Stimulated activated CD4-positive, alpha-beta T cell treated with anti-CD3 and anti-CD28 coated beads, Interleukin-4, amount 100 ng/mL, for 24 hours (primary cell): ENCODE measurements around the gene FUS.
"Not testable (repeated sequence)": the region's sequence is repeated elsewhere in the genome, so short reads cannot be mapped to it uniquely, and the experiment has no call there.

Experiments
- DNase-seq: peaks from one replicate; pipeline ENCODE4 v3.0.0-alpha.2; 2020

The FUS gene

GRCh38 chr16:31144418-31144817 lies 35.5 kb upstream of the FUS start:
- not testable (repeated sequence) for DNase-seq

DNA sequence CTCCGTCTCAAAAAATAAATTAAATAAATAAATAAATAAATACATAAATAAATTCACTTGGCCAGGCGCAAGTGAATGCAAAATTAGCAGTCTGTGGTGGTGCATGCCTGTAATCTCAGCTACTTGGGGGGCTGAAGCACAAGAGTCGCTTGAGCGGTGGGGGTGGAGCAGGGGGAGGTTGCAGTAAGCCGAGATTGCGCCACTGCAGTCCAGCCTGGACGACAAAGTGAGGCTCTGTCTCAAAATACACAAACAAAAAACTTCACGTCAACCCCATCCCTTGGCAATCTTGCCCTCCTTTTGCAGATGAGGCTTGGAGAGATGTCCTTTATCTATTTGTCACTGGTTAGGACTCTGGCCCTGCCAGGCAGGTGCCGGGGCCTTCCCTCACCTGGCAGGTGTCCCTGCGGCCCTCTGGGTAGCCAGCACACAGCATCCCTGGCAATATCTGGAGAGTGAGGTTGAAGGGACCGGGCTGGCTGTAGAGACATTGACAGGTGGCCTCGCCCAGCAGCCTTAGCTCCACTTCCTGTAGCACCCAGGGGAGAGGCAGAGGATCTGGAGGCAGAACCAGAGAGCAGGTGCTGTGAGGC lies 34.4 kb upstream of the FUS start:
- DNase-seq, result no peak

GRCh38 chr16:31147574-31147973 lies 32.4 kb upstream of the FUS start:
- DNase-seq, result no peak

GRCh38 chr16:31148281-31148728 lies 31.6 kb upstream of the FUS start:
- DNase-seq, result no peak

DNA sequence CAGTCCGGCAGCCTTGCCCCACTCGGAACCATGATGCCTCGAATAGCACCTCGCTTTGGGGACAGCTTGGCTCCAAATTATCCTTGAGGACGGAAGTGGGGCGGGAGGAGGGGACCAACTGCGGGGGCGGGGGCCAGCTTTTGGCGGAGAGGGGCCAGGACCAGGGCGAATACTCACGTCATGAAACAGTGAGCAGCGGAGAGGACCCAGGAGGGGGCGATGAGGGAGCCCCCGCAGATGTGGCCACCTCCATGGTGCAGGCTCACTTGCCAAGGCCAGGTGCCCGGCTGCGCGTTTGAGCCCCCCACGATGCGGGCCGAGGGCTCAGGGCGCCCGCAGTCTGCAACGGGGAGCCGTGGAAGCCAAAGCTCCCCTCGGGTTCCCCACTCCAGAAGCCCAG lies 31.0 kb upstream of the FUS start:
- no peak for DNase-seq

GRCh38 chr16:31149332-31149731 lies 30.6 kb upstream of the FUS start:
- DNase-seq, result no peak

- DNase-seq, result no peak
Observed at GRCh38 chr16:31149894-31150890, 29.7 kb upstream of the FUS start, which contains the start of gene PRSS36. PRSS36 (minus strand) TSS chr16:31150066; CDS start chr16:31150035, 31 bp downstream.

- DNase-seq, result not testable (repeated sequence)
Observed at GRCh38 chr16:31150976-31151375, 29.0 kb upstream of the FUS start.

DNA sequence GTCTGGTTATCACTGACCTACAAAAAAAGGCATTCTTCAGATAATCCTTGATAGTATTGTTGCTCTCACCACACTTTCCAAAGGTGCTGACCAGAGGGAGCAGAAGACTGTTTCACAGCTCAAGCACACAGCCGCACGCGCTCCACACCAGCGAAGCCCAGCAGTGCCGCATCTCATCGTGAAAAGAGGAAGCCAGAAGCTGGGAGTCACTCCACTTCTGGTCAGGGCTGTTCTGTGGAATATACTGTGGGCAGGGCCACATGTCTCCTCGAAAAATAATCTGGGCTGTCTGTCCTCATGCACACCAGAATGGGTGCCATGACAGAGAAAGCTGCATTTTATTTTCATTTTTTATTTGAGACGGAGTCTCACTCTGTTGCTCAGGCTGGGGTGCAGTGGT lies 22.8 kb upstream of the FUS start:
- no peak for DNase-seq

DNA sequence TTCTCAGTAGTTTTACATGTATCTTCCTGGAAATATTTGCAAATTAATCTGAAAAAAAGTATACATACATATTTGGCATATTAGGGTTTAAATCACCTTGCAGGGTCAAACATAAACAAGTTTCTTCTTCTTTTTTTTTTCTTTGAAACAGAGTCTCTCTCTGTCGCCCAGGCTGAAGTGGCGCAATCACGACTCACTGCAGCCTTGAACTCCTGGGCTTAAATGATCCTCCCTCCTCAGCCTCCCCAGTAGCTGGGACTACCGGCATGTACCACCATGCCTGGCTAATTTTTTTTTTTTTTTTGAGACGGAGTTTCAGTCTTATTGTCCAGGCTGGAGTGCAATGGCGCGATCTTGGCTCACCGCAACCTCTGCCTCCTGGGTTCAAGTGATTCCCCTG lies 12.6 kb upstream of the FUS start:
- no peak for DNase-seq

DNA sequence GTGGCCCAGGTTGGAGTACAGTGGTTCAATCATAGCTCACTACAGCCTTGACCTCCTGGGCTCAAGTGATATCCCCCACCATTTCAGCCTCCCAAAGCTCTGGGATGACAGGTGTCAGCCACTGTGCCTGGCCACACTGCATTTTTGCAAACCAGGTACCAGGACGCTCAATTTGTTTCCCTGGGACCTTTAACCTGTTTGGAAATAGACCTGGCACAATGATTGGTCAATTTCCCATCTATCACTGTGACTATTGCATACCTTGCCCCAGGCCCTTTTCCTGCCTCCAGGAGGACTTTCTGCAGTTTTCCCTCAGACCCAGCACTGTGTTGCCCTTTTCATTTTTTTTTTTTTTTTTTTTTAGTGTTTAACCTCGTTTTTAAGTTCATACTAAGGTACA lies 11.1 kb upstream of the FUS start:
- no peak for DNase-seq

DNA sequence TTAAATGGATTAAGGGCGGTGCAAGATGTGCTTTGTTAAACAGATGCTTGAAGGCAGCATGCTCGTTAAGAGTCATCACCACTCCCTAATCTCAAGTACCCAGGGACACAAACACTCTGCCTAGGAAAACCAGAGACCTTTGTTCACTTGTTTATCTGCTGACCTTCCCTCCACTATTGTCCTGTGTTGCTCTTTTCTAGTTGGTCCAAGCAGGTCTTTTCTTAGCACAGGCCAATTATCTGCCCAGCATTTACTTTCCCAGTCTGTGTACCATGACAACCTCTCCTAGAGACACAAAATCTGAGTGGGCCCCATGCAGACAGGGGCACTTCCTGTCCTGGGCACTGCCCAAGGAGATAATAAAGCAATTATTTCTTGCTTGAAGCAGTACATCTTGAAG lies 9.9 kb upstream of the FUS start:
- not testable (repeated sequence) for DNase-seq

DNA sequence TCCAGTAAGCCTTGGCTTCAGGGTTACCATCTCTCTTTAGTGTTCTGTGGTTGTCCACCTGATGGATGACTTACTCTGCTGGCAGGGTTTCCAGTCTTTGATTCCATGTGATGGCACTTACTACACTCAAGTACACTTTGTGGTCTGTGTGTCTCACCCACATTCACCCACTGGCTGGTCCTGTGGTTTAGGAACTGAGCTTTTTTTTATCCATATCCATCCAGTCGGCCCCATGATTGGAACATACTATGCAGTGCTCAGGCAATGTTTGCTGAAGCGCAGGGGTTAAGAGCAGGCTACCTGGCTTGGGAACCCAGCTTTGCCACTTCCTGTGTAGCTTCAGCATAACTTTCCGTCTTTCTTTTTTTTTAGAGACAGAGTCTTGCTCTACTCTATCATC lies 2.8 kb upstream of the FUS start:
- peak; percentile 38 for DNase-seq

DNA sequence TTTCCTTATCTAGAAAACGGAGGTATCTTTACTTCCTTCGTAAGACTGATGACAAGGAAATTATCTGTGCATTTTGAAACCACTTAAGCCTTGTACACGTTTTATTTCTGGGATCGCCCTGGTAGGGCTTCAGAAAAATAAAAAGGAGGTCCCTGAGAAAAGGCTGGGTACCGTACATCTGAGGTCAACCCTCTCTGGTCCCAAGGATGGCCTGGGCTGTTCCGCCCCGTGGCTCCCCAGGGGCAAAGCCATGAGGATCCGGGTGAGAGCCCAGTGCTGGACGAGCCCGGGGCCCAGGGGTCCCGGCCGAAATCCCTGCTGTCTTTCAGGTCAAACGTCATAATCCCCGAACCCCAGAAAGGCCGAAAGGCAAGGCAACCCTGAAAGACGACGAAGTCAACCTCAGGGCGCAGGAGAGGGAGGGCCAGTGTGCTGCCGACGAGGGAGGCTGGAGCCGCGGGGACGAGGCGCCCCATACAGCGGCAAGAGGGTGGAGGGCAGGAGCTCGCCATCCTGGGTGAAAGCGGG lies 656 bp upstream of the FUS start:
- no peak for DNase-seq

- DNase-seq, result peak; percentile 35
Observed at GRCh38 chr16:31181102-31181830, 1.3 kb downstream of the FUS start.

DNA sequence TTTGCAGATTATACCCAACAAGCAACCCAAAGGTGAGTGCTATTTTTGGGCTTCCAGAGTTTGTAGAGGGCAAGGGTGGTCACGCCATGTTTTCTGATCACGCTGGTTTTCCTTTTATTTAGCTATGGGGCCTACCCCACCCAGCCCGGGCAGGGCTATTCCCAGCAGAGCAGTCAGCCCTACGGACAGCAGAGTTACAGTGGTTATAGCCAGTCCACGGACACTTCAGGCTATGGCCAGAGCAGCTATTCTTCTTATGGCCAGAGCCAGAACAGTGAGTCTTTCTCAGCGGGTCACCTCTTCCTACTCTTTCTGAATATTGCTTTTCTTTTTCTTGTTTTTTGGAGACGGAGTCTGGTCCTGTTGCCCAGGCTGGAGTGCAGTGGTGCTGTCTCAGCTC lies 2.5 kb downstream of the FUS start:
- DNase-seq, result no peak

DNA sequence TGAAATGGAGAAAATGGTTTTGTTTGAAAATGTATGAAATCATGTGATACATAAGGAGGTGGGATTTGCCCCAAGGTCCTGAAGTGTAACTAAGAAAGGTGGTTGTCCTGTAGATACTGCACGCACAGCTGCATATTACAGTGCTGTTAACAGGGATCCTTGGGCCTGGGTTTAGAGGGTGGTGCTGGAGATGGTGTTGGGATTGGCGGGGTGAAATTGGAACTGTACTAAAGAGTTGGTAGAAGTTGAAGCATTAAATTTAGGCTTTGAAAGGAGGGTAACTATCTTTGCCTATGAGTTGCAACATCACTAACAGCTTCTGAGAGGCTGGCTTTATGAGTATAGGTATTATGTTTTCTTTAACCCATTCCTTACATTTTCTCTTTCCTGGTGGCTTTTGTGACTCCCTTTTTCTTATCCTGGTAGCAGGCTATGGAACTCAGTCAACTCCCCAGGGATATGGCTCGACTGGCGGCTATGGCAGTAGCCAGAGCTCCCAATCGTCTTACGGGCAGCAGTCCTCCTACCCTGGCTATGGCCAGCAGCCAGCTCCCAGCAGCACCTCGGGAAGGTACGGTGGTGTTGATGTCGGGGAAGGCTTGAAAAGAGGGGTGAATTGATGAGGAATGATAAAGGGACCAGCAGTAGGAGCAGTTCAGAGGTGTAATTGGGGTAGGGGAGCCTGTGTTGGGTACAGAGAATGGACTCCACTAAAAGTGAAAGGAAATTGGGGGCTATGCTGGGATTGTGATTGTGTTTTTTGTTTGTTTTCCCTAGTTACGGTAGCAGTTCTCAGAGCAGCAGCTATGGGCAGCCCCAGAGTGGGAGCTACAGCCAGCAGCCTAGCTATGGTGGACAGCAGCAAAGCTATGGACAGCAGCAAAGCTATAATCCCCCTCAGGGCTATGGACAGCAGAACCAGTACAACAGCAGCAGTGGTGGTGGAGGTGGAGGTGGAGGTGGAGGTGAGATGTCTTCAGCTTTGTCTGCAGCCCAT lies 3.8 kb downstream of the FUS start:
- no peak for DNase-seq

- no peak for DNase-seq
Observed at GRCh38 chr16:31184888-31185287, 4.9 kb downstream of the FUS start.

DNA sequence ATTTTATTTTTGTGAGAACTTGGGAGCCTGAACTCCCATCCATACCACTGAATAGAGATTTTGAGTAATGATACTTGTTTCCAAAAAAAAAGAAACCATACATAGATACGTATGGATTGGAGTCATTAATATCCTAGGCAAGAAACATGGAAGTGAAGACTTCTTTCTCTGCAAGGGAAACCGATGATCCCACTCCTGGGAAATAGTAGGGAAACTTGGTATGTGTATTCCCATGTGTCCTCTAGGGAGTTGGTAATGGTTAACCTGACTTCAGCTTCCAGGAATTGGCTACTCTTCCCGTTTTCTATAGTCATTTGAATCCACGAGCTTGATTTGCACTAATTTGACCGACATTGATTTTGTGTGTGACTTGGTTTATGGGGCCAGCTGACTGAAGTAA lies 5.4 kb downstream of the FUS start:
- DNase-seq, result no peak

- no peak for DNase-seq
Observed at GRCh38 chr16:31186176-31186575, 6.2 kb downstream of the FUS start.

DNA sequence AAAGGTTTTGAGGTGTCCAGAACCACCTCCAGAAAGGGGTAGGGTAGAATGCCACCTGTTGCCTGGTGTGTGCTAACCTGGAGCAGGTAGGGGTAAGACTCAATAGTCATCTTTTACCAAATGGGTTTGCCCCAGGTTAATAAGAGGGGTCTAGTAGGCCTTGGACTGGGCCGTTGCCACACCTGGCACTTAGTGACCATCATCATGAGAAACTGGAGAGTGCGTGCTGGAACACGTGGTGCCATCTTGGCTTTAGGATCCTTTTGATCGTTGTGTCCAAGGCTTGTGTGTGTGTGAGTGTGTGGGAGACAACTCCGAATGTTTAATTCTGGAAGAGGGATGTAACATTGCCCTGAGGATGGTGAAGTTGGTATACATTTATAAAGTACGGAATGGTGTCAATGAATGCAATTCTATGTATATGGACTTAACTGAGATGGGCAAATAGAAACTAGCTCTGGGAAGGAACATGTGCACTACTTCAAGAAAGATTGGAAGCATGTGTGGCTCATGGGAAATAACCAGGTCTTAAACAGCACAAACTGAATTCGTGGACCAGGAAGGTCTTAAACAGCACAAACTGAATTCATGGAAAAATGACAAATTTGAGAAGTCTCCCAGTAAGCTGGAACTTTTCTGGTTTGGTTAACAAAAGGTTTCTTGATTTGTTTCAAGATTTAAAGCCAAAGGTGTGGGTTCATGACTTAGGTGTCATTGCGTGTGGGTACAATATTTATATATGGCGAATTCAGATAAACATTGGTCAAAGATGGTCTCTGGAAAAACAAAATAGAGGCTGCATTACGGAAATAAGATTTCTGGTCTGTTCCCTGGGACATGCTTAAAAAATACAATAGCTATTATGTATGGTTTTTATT lies 7.2 kb downstream of the FUS start:
- no peak for DNase-seq
